OCI-LY1 (cell line): ENCODE data around the gene SMOC2.

Source experiments
- EZH2 ChIP-seq: fragments of 200-600 bp; sonication (generic), shearing (Covaris generic); IDR thresholded peaks from 2 replicates; pipeline ENCODE4 v1.8.0; 2017; ENCODE audit warnings: borderline replicate concordance, mixed run types, mild to moderate bottlenecking, antibody characterized with exemption, low read length, moderate library complexity, mixed read lengths
- TF ChIP-seq, protein P1 (sequence below): fragments of 200-600 bp; sonication (generic), shearing (Covaris generic); IDR thresholded peaks from 2 replicates; pipeline ENCODE4 v1.5.1; 2017; ENCODE audit warnings: mild to moderate bottlenecking, antibody characterized with exemption, low read length, moderate library complexity, mixed read lengths

DNA sequence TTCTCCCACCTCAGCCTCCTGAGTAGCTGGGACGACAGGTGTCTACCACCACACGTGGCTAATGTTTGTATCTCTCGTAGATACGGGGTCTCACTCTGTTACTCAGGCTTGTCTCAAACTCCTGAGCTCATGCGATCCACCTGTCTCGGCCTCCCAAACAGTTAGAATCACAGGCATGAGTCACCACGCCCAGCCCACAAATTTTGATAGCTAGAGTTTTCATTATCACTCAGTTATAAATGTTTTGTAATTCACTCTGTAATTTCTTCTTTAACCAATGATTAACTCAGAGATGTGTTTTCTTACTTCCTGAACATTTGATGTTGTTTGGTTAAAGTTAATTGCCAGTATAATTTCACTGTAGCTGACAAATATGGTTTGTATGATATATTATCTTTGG, 249.3 kb downstream of the SMOC2 start:
- TF ChIP-seq, protein P1, sequence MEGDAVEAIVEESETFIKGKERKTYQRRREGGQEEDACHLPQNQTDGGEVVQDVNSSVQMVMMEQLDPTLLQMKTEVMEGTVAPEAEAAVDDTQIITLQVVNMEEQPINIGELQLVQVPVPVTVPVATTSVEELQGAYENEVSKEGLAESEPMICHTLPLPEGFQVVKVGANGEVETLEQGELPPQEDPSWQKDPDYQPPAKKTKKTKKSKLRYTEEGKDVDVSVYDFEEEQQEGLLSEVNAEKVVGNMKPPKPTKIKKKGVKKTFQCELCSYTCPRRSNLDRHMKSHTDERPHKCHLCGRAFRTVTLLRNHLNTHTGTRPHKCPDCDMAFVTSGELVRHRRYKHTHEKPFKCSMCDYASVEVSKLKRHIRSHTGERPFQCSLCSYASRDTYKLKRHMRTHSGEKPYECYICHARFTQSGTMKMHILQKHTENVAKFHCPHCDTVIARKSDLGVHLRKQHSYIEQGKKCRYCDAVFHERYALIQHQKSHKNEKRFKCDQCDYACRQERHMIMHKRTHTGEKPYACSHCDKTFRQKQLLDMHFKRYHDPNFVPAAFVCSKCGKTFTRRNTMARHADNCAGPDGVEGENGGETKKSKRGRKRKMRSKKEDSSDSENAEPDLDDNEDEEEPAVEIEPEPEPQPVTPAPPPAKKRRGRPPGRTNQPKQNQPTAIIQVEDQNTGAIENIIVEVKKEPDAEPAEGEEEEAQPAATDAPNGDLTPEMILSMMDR, result no peak
- no peak for TF ChIP-seq EZH2
